Inferior parietal cortex (tissue), 1 donor: ENCODE data around the gene RAB39A.

ENCODE experiments used
- DNase-seq: peaks from one replicate; pipeline ENCODE4 v3.0.0-alpha.2; 2016; ENCODE audit errors: extremely low spot score

The RAB39A gene

GRCh38 chr11:107962181-107962580 lies 33.9 kb downstream of the RAB39A start:
- DNase-seq: no peak

- no peak for DNase-seq
These were observed 34.8 kb downstream of the RAB39A start for GRCh38 chr11:107963091-107963490.

- DNase-seq: no peak
These were observed 41.0 kb downstream of the RAB39A start for GRCh38 chr11:107969219-107969618.

- no peak for DNase-seq
These were observed 41.8 kb downstream of the RAB39A start for GRCh38 chr11:107970049-107970448.

- no peak for DNase-seq
These were observed 45.4 kb downstream of the RAB39A start for GRCh38 chr11:107973641-107974040.

- DNase-seq: no peak
These were observed 60.3 kb downstream of the RAB39A start for GRCh38 chr11:107988397-107989158.

GRCh38 chr11:107991868-107992414 lies 63.7 kb downstream of the RAB39A start:
- DNase-seq: no peak

GRCh38 chr11:107996006-107996776 lies 67.9 kb downstream of the RAB39A start:
- DNase-seq: no peak

GRCh38 chr11:107998761-107999160 lies 70.5 kb downstream of the RAB39A start:
- DNase-seq: no peak

GRCh38 chr11:107999759-108000455 lies 71.7 kb downstream of the RAB39A start:
- no peak for DNase-seq

GRCh38 chr11:108002476-108002875 lies 74.2 kb downstream of the RAB39A start:
- DNase-seq: no peak

GRCh38 chr11:108003623-108004022 lies 75.4 kb downstream of the RAB39A start:
- no peak for DNase-seq

GRCh38 chr11:108007819-108008218 lies 79.6 kb downstream of the RAB39A start:
- DNase-seq: no peak

GRCh38 chr11:108008656-108009496 lies 80.6 kb downstream of the RAB39A start, which contains the start of gene CUL5:
TSS of gene CUL5 (plus strand) at chr11:108008898. CDS start at chr11:108009349, 451 bp downstream.
- DNase-seq: peak; percentile 93

- DNase-seq: peak; percentile 4
These were observed 81.5 kb downstream of the RAB39A start for GRCh38 chr11:108009497-108010370.

GRCh38 chr11:108012139-108012725 lies 84.0 kb downstream of the RAB39A start:
- no peak for DNase-seq
